Adrenal gland (tissue), 12 donors: ENCODE data around the gene MAGI2. TPM values are rescaled to one million over a fixed set of nuclear protein-coding genes. Genes with fewer than 3 reads are reported as not detected.

Experiments used
- DNase-seq, 7 donors: peaks; one replicate each; pipeline ENCODE4 v3.0.0-alpha.2; 2019 to 2020
- H3K27ac ChIP-seq, 5 donors: fragments of 200-600 bp; sonication (generic) in 4 of 5; 1 replicate in 3 of 5; 2 replicates in 2 of 5; pipeline versions ENCODE4 v1.5.1 to v1.8.0; 2016 to 2020; ENCODE audit warnings: mild to moderate bottlenecking in 1 of 5
- H3K27me3 ChIP-seq: fragments of 200-600 bp; 2 replicates; pipeline ENCODE4 v1.8.0; 2021
- H3K36me3 ChIP-seq, 2 donors: fragments of 200-600 bp; replicated peaks in 1 of 2; 1 replicate in 1 of 2; 2 replicates in 1 of 2; pipeline versions ENCODE4 v1.5.1 to v1.8.0; 2018 to 2022
- H3K4me1 ChIP-seq, 2 donors: fragments of 200-600 bp; replicated peaks in 1 of 2; 1 replicate in 1 of 2; 2 replicates in 1 of 2; pipeline versions ENCODE4 v1.5.1 to v1.8.0; 2018 to 2021
- H3K4me3 ChIP-seq, 4 donors: fragments of 200-600 bp; sonication (generic) in 3 of 4; one replicate each; pipeline ENCODE4 v1.5.1; 2016 to 2018
- H3K9me3 ChIP-seq, 3 donors: fragments of 200-600 bp; sonication (generic) in 1 of 3; replicated peaks in 1 of 3; 1 replicate in 2 of 3; 2 replicates in 1 of 3; pipeline versions ENCODE4 v1.5.1 to v1.8.0; 2016 to 2021
- CTCF ChIP-seq, 6 experiments: fragments of 450-650 bp in 4 of 6; fragments of 200-600 bp in 2 of 6; sonication (generic) in 1 of 6; IDR thresholded peaks; 1 replicate in 5 of 6; 2 replicates in 1 of 6; pipeline versions ENCODE4 v1.5.1 to v1.8.0; 2016 to 2021; ENCODE audit warnings: antibody characterized with exemption in 6 of 6, mild to moderate bottlenecking in 2 of 6, moderate library complexity in 1 of 6
- POLR2A ChIP-seq, 2 donors: fragments of 450-650 bp; IDR thresholded peaks; one replicate each; pipeline ENCODE4 v1.6.1; 2017; ENCODE audit warnings: antibody characterized with exemption in 2 of 2, mild to moderate bottlenecking in 2 of 2, moderate library complexity in 1 of 2
- WGBS, 4 donors: extraction: QIAGEN DNeasy Blood & Tissue Kit in 2 of 4; methylation state at CpG; one replicate each; pipeline versions ENCODE4 v1.1.5 to v1.1.7; 2013 to 2017; 5-methylcytosine and 5-hydroxymethylcytosine counted together
- intact Hi-C, 2 donors: fragments of 100-400 bp; cut with DNase I; formaldehyde crosslinking; loops; one replicate each; pipeline versions ENCODE4 v1.14.1 to v1.15.0; 2022 to 2023
- polyA plus RNA-seq, 3 donors: library from polyadenylated mRNA; stranded (reverse); fragments of 200-250 nt in 2 of 3; fragments of 350-450 nt in 1 of 3; fragmentation: Illumina TruSeq in 1 of 3; extraction: RNeasy Lipid Tissue Mini Kit (QIAGEN cat#74804) in 1 of 3; gene quantifications; one replicate each; pipeline ENCODE4 v1.2.3, GENCODE V29; 2013 to 2014
- total RNA-seq, 9 donors: library from RNA; depleted of rRNA in 4 of 9; stranded (reverse); fragments of >200 nt in 4 of 9; fragments of 120-200 nt in 1 of 9; fragmentation: NEBNext Ultra II Directional in 1 of 9; extraction: Animal tissue kit (Norgen Biotek cat#: 25700) in 1 of 9; gene quantifications; one replicate each; pipeline versions ENCODE4 v1.1.0 to v1.2.4, GENCODE V29; 2013 to 2023
- donor health status: healthy with polysubstance abuse.
- donor health status: Bipolar disorder and iron deficiency.
- donor health status: DM: yes; HTN: yes; CAD: no.
- donor health status: DM: no; HTN: no; CAD: no.
- donor health status: DM: no; HTN: no; CAD: no.
- donor health status: DM: yes; HTN: yes; CAD: no.

MAGI2 gene
- total and polyA plus RNA-seq, 12 donors = 3.2 to 37.1 (median 17.1) TPM

GRCh38 chr7:78939669-78940068, 513.8 kb downstream of the MAGI2 start:
- no peak for DNase-seq
- TF ChIP-seq CTCF (IDR thresholded peaks at IDR 0.05) (no peak), POLR2A (IDR thresholded peaks at IDR 0.05) (no peak)
- Histone ChIP-seq H3K4me3 (no peak overlapping the region), H3K36me3 (no peaks in the 10 kb centered on the region), H3K27ac (no peak overlapping the region), H3K27me3 (no peaks in the 10 kb centered on the region), H3K9me3 (no peaks in the 10 kb centered on the region), H3K4me1 (no peaks in the 10 kb centered on the region)
- 83 to 93% (median 87%) methylated on average over 4 of the region's 4 CpGs for WGBS, 4 donors
- intact Hi-C loops = no loop called here

GRCh38 chr7:78924581-78924980, 528.9 kb downstream of the MAGI2 start:
- WGBS, 4 donors = 30 to 49% (median 43%) methylated on average over 2 of the region's 2 CpGs
- Histone ChIP-seq H3K9me3 (peaks cover 0 to 4% (median 0%) of the 10 kb centered on the region in 3 donors), H3K27ac (no peak overlapping the region), H3K27me3 (no peaks in the 10 kb centered on the region), H3K4me3 (no peak overlapping the region), H3K4me1 (no peaks in the 10 kb centered on the region), H3K36me3 (no peaks in the 10 kb centered on the region)
- TF ChIP-seq POLR2A (IDR thresholded peaks at IDR 0.05) (no peak), CTCF (IDR thresholded peaks at IDR 0.05) (peak in 1 of 6 experiments; percentile 22)
- intact Hi-C loops = no loop called here
- no peak for DNase-seq

- Histone ChIP-seq H3K9me3 (no peaks in the 10 kb centered on the region), H3K27me3 (no peaks in the 10 kb centered on the region), H3K4me1 (no peaks in the 10 kb centered on the region), H3K36me3 (no peaks in the 10 kb centered on the region), H3K27ac (no peak overlapping the region), H3K4me3 (no peak overlapping the region)
- intact Hi-C loops = no loop called here
- TF ChIP-seq POLR2A (IDR thresholded peaks at IDR 0.05) (no peak), CTCF (IDR thresholded peaks at IDR 0.05) (no peak)
- DNase-seq = no peak
These were observed 540.7 kb downstream of the MAGI2 start for GRCh38 chr7:78912781-78913180.

- intact Hi-C loops = no loop called here
- no peaks in the 10 kb centered on the region for H3K27me3 ChIP-seq
- peaks cover 0 to 5% of the 10 kb centered on the region in 2 donors for H3K4me1 ChIP-seq
- WGBS, 4 donors = 79 to 100% (median 94%) methylated on average over 1 of the region's 1 CpG
- H3K9me3 ChIP-seq = no peaks in the 10 kb centered on the region
- DNase-seq = no peak
- no peak for TF ChIP-seq CTCF (IDR thresholded peaks at IDR 0.05)
- no peak for TF ChIP-seq POLR2A (IDR thresholded peaks at IDR 0.05)
- no peak overlapping the region for H3K4me3 ChIP-seq
- H3K27ac ChIP-seq = no peak overlapping the region
- H3K36me3 ChIP-seq = no peaks in the 10 kb centered on the region
These were observed 546.7 kb downstream of the MAGI2 start for GRCh38 chr7:78906735-78907134.
